NCI-H146 treated with DMSO at 0.1 percent for 48 hours (cell line): ENCODE measurements around the gene MTFR1L.

Experiments
- DNase-seq: peaks from one replicate; lab custom pipeline; 2025; ENCODE audit not compliant: unreplicated experiment; lab: John Stamatoyannopoulos, UW

MTFR1L gene

GRCh38 chr1:25807480-25808390 lies 12.0 kb upstream of the MTFR1L start:
- DNase-seq, result no peak

DNA sequence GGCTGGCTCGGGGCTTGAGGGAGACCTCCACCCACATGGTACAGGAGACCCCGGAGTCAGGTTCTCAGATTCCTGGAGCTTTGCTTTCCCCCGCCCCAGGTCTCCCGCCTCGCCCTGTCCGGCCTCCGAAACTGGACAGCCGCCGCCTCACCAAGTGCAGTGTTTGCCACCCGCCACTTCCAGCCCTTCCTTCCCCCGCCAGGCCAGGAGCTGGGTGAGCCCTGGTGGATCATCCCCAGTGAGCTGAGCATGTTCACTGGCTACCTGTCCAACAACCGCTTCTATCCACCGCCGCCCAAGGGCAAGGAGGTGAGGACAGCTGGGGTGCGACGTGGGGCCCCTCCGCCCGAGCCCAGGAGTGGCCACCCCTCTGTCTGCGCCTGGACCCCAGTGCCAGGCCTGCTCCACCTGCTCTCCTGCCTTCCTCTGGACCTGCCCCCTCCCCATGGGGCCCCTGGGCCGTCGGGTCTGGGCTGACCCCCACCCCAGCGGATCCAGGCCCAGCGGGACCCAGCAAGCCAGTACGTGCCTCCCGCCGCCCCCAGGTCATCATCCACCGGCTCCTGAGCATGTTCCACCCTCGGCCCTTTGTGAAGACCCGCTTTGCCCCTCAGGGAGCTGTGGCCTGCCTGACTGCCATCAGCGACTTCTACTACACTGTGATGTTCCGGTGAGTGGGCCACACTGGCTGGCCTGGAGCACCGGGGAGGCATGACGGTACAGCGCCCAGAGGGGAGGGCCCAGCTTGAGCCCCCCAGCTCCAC lies 11.1 kb upstream of the MTFR1L start:
- no peak for DNase-seq

DNA sequence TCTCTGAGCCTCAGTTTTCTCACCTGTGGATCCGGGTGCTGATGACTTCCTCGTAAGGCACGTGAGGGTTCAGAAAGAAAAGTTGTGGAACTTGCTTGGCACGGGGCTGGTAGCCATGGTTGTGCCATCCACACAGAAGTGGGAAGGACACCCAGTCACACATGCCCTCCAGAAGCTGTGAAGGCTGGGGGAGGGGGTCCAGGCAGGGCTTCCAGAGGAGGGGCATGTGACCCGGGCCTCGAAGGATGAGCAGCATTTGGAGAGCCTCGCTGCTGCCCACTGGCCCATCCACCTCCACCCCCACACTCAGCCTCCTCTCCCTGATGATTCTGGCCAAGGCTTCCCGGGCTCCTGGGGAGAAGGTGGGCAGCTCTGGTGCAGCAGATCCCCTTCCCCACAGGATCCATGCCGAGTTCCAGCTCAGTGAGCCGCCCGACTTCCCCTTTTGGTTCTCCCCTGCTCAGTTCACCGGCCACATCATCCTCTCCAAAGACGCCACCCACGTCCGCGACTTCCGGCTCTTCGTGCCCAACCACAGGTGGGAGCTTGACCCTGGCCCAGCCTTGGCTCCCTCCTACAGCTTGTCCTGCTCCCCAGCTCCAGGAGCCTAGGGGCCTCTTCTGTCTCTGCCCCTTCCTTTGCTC lies 10.3 kb upstream of the MTFR1L start:
- no peak for DNase-seq

GRCh38 chr1:25809929-25810328 lies 9.8 kb upstream of the MTFR1L start:
- no peak for DNase-seq

DNA sequence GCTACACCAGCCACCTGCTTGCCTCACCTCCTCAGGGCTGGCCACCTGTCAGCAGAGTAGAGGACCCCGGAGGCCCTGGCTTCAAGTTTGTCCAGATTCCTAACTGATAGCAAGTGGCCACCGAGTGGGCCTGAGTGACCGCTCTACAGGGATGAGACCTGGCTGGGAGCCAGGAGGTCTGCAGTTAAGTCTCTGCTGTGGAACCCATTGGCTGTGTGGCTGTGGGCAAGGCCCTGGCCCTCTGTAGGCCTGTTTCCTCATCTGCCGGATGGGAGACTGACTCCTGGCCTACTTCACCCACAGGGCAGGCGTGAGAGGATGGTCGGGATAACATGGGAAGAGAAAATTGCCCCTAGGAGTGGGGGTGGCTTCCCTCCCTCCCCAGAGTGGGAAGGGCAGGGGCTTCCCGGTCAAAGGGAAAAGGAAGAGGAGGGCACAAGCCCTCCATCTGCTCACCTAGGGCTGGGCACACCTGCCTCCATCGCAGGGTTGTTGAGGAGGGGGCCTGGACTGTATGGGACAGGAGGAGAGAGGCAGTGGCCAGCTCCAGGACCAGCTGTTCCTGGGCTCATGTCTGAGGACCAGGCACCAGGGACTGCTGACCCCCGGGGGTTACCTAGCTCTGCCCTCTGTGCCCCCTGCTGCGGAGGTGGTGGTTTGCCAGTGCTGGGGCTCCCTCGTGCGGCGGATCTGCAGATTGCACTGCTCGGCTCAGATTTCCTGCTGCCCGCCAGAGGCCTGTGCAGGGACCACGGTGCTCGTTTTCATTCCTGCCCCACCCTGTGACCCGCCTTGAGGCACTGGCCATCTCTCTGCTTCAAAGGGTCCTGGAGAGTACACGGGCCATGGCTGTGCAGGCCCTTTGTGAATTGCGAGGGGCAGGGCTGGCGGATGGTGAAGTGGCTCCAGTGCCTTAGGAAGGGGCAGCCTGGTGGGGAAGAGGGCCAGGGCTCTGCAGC lies 9.1 kb upstream of the MTFR1L start:
- peak; percentile 9 for DNase-seq

DNA sequence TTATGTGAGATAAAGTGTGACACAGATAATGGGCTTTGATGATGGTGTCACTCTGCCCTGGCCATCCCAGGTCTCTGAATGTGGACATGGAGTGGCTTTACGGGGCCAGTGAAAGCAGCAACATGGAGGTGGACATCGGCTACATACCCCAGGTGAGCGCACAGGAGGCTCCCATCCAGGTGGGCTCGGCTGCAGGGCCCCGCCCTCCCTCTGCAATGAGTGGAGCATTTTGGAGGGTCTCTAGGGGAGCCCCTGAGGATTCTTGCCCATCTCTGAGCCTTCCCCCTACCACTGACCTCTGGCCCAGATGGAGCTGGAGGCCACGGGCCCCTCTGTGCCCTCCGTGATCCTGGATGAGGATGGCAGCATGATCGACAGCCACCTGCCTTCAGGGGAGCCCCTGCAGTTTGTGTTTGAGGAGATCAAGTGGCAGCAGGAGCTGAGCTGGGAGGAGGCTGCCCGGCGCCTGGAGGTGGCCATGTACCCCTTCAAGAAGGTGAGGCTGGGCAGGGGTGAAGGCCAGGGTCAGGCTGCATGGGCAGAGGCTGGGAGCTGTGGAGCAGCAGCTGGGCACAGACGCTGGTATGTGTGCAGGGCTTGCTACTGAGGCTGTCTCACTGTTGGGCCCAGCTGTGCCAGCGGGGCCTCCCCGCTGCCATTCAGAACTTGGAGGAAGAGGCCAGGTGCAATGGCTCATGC lies 8.2 kb upstream of the MTFR1L start:
- no peak for DNase-seq

- no peak for DNase-seq
Measured at GRCh38 chr1:25813071-25813733, 6.6 kb upstream of the MTFR1L start.

GRCh38 chr1:25813734-25814471 lies 5.9 kb upstream of the MTFR1L start:
- DNase-seq, result no peak

DNA sequence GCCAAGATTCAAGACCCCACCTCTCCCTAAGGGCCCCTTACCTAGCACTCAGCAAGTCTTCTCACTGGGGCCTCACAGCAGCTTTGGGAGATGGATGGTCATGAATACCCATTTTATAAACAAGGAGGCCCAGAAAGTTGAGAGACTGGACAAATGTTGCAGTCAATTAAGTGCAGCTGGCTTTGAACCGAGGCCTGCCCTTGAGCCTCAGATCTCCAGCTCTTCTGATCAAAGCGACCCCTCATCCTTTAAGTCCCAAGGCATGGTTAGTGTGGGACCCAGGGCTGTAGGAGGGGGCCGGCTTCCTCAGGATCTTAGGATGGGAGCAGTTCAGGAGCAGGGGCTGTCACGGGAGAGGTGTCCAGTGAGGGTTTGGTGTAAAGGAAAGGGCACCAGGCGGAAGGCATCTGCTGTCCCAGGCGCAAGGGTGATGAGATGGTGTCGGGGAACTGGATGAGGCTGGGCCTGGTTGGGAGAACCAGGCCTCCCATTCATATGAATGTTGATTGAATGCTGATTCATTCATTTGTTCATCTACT lies 5.1 kb upstream of the MTFR1L start:
- no peak for DNase-seq

- DNase-seq, result no peak
Measured at GRCh38 chr1:25815208-25816111, 4.3 kb upstream of the MTFR1L start.

DNA sequence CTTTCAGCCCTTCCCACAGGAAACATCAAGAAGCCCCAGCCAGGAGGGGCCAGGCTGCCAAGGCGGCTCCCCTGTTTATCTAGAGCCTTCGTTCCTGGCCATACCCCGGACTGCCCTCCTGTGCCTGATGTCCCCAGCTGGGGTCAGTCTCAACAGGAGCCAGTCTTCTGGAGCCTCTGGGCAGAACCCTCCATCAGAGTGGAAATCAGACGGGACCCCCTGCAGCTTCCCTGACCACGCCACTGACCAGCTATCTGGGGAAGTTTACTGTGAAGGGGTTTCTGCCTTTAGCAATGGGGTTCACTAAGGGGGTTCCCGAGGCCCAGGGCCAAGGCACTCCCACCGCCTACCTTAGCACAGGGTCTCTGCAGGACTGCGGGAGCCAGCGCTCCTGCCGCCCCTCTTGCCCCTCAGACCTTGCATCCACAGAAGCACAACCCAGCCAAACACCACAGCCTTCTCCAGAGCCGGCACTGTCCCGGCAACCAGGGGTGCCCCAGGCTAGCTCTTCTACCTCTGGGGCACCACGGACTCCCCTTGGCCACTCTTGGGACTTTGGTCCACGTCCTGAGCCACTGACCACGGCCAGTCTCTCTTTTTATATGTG lies 3.5 kb upstream of the MTFR1L start:
- DNase-seq, result no peak

DNA sequence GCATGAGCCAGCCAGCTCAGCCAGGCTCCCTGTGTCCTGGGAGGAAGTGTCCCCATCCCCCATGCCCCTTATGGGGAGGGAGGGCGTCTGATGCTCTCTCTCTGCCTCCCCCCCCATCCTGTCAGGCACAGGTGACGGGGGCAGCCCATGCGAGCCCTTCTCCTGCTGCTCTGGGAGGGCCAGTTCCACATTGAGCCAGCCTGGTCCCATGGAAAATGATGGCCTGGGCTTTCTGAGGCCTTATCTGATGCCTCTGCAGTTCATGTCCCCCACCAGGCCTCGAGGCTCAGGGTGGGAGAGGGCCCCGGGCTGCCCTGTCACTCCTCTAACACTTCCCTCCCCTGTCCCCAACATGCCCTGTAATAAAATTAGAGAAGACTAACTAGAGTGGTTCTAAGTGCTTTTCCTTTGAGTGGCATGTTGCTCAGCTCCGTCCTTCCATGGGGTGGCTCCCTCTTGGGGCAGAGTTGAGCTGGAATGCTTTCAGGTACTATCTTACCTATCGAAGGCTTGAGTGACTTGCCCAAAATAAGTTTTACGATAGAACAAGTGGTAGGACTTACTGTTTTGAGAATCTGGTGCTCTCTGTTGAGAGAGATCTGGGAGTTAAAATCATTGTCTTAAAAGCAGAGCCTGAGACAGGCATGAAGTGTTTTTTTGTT lies 1.8 kb upstream of the MTFR1L start:
- DNase-seq, result no peak

DNA sequence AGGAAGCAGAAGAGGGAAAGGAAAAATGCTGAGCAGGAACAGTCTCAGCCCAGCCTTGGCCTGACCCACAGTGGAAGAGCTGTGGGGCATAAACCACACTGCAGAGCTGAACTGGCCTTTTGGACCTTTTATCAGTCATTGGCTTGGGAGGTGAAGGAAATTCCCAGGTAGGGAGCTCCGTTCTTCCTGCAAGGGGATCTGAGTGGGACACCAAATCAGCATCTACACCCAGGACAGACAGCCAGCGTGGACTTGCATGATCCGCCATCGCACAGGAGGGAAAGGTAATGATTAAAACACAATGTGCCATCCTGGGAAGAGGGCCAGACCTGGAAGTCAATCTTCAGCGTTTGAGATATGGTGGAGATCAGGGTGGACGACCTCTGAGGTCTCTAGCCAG lies 1.2 kb upstream of the MTFR1L start:
- DNase-seq, result no peak

DNA sequence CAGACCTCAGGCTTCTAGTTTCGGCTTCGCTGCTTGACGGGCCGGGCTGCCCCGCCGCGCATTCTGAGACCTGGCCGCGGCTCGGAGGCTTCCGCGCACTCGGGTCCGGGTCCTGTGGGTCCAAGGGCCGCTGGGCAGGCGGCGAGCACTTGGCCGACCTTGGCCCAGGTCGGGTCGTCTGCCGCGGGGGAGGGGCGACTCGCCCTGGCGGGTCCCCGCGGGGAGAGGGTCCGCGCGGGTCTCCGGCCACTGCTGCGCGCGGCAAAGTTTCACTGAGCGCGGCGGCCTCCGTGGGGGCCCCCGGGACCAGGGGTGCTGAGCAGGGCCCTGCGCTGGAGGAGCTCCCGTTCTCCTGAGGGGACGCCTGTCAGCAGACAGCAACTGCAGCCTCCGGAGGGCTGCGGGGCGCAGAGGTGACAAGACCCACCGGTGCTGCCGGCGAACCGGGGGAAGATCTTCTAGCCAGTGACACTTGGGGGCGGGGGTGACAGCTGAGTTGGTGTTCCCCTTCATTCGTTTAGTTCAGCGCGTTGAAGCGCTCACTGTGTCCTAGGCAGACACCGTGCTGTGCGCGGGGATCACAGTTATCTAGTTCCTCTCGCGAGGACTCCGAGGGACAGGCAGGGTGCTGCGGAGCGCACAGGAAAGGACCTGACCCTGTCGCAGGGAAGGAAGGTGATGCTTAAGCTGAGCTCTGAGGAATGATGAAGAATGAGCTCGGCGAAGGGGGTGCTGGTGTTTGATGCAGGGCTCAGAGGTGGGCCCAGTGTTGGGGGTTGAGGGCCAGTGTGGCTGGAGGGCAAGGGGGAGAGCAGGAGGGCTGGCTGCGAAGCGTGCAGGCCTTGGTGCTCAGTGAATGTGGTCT lies 725 bp downstream of the MTFR1L start:
- DNase-seq, result no peak

DNA sequence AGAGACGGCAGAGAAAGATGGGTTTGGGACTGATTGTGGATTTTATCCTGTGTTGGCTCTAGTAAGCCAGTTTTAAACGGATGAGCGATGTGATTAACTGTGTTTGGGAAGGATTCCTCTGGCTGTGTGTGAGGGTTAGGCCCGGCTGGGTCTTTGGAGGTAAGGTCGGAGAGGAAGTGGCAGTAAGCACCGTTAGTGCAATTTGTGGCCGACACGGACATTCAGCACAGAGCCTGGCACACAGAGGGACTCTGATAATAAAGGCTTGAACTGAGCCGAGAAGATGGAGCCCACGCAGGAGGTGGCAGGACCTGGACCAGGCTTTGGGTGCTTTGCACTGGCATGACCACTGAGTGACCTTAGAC lies 1.3 kb downstream of the MTFR1L start:
- no peak for DNase-seq

- DNase-seq, result no peak
Measured at GRCh38 chr1:25821630-25822091, 1.9 kb downstream of the MTFR1L start.
